Measurements from ENCODE around the gene KRT26. TPM values are rescaled to one million over a fixed set of nuclear protein-coding genes. Genes with fewer than 3 reads are reported as not detected.
A peak's percentile ranks its signal among the peaks of the same experiment; 100 is the strongest.

Gene KRT26, protein sequence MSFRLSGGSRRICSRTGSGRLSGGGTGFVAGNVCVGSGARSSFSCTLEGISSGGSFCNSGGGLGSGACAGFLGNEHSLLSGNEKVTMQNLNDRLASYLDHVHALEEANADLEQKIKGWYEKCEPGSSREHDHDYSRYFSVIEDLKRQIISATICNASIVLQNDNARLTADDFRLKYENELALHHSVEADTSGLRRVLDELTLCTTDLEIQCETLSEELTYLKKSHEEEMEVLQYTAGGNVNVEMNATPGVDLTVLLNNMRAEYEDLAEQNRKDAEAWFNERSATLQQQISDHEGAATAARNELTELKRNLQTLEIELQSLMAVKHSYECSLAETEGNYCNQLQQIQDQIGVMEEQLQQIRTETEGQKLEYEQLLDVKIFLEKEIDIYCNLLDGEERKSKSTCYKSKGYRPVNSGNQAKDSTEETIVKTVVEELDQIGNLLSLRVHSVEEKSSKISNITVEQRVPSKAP
- total RNA-seq, result not detected

- Histone ChIP-seq H3K9me3 (no peaks in the 10 kb centered on the region), H3K4me1 (no peaks in the 10 kb centered on the region), H3K36me3 (no peaks in the 10 kb centered on the region), H3K27ac (replicated peaks in 1 of 4) (no peak within 1 kb of the TSS), H3K4me3 (no peak within 1 kb of the TSS), H3K27me3 (peaks cover 0 to 26% (median 0%) of the 10 kb centered on the region in 4 donors)
- no peak for DNase-seq (ENCODE audit: extremely low spot score)
- intact Hi-C loops (cut with DNase I), result no loop called here
- no peak for TF ChIP-seq EP300 (IDR thresholded peaks at IDR 0.05)
- no peak for TF ChIP-seq POLR2A (IDR thresholded peaks at IDR 0.05; ENCODE audit: low read depth)
- TF ChIP-seq, protein P1, sequence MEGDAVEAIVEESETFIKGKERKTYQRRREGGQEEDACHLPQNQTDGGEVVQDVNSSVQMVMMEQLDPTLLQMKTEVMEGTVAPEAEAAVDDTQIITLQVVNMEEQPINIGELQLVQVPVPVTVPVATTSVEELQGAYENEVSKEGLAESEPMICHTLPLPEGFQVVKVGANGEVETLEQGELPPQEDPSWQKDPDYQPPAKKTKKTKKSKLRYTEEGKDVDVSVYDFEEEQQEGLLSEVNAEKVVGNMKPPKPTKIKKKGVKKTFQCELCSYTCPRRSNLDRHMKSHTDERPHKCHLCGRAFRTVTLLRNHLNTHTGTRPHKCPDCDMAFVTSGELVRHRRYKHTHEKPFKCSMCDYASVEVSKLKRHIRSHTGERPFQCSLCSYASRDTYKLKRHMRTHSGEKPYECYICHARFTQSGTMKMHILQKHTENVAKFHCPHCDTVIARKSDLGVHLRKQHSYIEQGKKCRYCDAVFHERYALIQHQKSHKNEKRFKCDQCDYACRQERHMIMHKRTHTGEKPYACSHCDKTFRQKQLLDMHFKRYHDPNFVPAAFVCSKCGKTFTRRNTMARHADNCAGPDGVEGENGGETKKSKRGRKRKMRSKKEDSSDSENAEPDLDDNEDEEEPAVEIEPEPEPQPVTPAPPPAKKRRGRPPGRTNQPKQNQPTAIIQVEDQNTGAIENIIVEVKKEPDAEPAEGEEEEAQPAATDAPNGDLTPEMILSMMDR (IDR thresholded peaks at IDR 0.05), result no peak
- TF ChIP-seq POLR2AphosphoS5 (IDR thresholded peaks at IDR 0.05), result no peak
- 86% methylated on average over 3 of the region's 3 CpGs for WGBS
These were observed at the start of gene KRT26 for GRCh38 chr17:40772101-40772500. TSS of gene KRT26 (minus strand) at chr17:40772201. CDS start at chr17:40772113, 88 bp downstream.

DNA sequence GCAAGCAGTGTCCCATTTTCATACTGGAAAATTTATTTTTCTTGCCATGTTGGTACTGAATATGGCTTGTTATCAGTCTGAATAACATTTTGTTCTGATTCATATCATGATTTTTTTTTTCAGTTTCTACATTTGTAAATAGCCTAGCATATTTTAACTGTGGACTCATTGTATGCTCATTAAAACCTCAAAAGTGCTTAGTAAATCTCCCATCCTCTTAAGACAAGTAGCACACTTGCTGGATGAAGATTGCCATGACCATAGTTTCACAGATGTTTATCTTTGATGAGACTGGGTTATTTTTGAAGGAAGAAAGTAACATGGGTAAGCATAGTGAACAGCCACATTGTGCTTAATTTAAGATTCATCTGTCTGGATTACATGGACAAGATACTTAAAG, 49.5 kb upstream of the KRT26 start:
- TF ChIP-seq EP300 (IDR thresholded peaks at IDR 0.05), result no peak
- TF ChIP-seq, protein P1 (IDR thresholded peaks at IDR 0.05), result no peak
- TF ChIP-seq POLR2AphosphoS5 (IDR thresholded peaks at IDR 0.05), result no peak
- TF ChIP-seq POLR2A (IDR thresholded peaks at IDR 0.05; ENCODE audit: low read depth), result no peak
- no peak for DNase-seq (ENCODE audit: extremely low spot score)
- Histone ChIP-seq H3K27me3 (no peaks in the 10 kb centered on the region), H3K4me3 (no peak overlapping the region), H3K36me3 (peaks cover 0 to 14% (median 6%) of the 10 kb centered on the region in 4 donors), H3K9me3 (no peaks in the 10 kb centered on the region), H3K4me1 (peaks cover 12 to 21% (median 18%) of the 10 kb centered on the region in 4 donors), H3K27ac (replicated peaks in 1 of 4) (no peak overlapping the region)
- intact Hi-C loops (cut with DNase I), result no loop called here

GRCh38 chr17:40820228-40820838, 48.3 kb upstream of the KRT26 start:
- 93% methylated on average over 9 of the region's 9 CpGs for WGBS
- H3K4me1 ChIP-seq, result peaks cover 12 to 21% (median 18%) of the 10 kb centered on the region in 4 donors
- H3K27ac ChIP-seq (replicated peaks in 1 of 4), result no peak overlapping the region
- no peaks in the 10 kb centered on the region for H3K9me3 ChIP-seq
- no peak for DNase-seq (ENCODE audit: extremely low spot score)
- peaks cover 0 to 17% (median 6%) of the 10 kb centered on the region in 4 donors for H3K36me3 ChIP-seq
- TF ChIP-seq POLR2AphosphoS5 (IDR thresholded peaks at IDR 0.05) (no peak), POLR2A (IDR thresholded peaks at IDR 0.05; ENCODE audit: low read depth) (no peak)
- TF ChIP-seq, protein P1 (IDR thresholded peaks at IDR 0.05), result no peak
- no peak overlapping the region for H3K4me3 ChIP-seq
- no peaks in the 10 kb centered on the region for H3K27me3 ChIP-seq
- intact Hi-C loops (cut with DNase I), result no loop called here

DNA sequence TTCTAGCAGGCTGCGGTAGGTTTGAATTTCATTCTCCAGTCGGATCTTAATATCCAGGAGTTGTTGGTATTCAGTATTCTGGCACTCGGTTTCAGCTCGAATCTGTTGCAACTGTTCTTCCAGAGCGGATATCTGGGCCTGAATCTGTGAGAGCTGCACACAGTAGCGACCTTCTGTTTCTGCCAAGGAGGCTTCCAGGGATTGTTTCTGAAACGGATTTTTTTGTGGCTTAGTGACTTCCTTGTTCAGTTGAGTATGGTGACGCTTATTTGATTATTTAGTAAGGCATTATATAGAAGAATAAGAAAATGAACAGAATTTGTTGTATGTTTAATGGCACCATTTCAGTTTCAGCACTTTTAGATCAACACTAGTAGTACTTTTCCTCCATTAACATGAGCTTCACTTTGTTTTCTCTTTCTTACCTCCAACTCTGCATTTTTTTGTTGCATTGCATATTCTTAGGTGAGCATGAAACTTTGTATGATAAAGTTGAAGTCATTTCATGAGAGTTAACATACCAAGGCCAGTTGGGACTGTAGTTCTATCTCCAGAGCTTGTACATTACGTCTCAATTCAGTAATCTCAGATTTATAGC, 47.6 kb upstream of the KRT26 start:
- Histone ChIP-seq H3K4me1 (peaks cover 12 to 21% (median 18%) of the 10 kb centered on the region in 4 donors), H3K27me3 (no peaks in the 10 kb centered on the region), H3K9me3 (no peaks in the 10 kb centered on the region), H3K36me3 (peaks cover 0 to 17% (median 6%) of the 10 kb centered on the region in 4 donors), H3K27ac (replicated peaks in 1 of 4) (peak overlapping the region; percentile 87 to 91 (median 89)), H3K4me3 (peak overlapping the region; percentile 76 to 94 (median 82))
- peak in 1 of 2 donors; percentile 8 for TF ChIP-seq POLR2AphosphoS5 (IDR thresholded peaks at IDR 0.05)
- no peak for TF ChIP-seq EP300 (IDR thresholded peaks at IDR 0.05)
- no peak for DNase-seq (ENCODE audit: extremely low spot score)
- WGBS, result 60% methylated on average over 9 of the region's 9 CpGs
- intact Hi-C loops (cut with DNase I), result no loop called here
